Retinal pigment epithelial cell (primary cell): Measurements from ENCODE around the gene FUBP3.

Experiments used
- DNase-seq: peaks from one replicate; pipeline ENCODE4 v3.0.0-alpha.2; 2010; ENCODE audit warnings: low read depth
- H3K4me3 ChIP-seq: 2 replicates; pipeline ENCODE4 v1.5.1; 2011; ENCODE audit warnings: mild to moderate bottlenecking, low read length, control low read depth, moderate library complexity
- CTCF ChIP-seq: conservative IDR thresholded peaks from 2 replicates; pipeline ENCODE4 v1.5.1; 2011; ENCODE audit warnings: low read depth, low read length, control low read depth, inconsistent platforms

FUBP3 gene

DNA sequence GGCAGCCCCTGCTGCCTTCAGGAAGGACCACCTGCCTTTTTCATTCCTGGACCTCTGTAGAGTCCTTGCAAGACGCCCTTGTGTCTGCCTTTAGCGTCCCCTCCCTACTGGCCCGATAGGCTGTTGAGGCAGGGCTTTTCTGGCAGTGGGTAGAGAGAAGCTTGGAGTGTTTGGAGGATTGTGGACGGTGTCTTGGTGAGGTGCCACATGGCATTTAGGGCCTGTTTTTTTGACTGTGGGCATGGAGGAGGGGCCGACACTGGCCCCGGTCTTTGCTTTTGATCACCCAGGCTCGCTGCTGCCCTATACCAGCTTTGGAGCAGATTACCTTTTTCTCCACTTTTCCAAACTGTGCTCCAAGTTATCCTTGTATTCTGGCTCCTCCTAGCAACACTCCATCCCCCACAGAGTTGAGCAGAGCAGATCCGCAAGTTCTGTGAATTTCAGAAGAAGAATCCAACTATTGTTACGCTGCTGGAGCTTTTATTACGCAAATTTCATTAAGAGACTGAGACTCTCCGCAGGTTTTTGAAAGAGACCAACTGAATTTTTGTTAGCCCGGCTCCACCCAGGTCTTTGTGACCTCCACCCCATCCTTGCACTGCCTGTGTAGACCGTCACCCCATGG is 50.2 kb downstream of the FUBP3 start:
- DNase-seq, result no peak
- H3K4me3 ChIP-seq, result no peak overlapping the region
- no peak for TF ChIP-seq CTCF

GRCh38 chr9:130630071-130630450 is 50.7 kb downstream of the FUBP3 start:
- no peak for TF ChIP-seq CTCF
- DNase-seq, result no peak

DNA sequence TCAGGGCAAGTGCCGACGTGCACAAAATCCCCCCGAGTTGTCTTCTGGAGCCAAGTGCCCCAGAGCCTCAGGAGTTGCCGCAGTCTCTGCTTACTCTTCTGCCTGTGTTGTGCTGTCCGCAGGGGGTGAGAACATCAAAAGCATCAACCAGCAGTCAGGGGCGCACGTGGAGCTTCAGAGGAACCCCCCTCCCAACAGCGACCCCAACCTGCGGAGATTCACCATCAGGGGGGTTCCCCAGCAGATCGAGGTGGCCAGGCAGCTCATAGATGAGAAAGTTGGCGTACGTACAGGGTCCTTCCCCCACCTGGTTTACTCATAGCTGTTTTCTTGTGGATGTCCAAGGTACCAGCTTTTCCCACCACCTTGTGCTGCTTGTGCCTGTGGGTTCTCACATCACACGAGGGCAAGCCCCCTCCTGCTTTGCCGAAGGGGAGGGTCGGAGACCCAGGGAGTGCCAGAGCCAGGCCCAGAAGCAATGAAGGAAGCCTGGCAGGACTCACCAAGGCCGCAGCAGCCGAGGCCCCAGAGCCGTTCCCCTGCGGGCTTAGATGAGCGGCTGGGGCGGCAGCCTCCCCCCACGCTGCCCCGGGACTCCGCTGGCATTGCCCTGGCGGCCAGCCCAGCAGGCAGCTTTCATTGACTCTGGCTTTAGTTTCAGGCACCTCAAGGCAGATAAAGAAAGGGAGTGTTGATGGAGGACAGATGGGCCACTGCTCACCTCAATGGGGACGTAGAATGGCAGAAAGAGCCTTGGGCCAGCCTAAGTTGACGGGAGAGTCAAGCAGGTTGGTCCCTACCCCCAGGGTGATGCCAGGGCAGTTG is 51.3 kb downstream of the FUBP3 start:
- TF ChIP-seq CTCF, result no peak
- H3K4me3 ChIP-seq, result no peak overlapping the region
- DNase-seq, result no peak

More at GRCh38 chr9:130630071-130630450, 50.7 kb downstream of the FUBP3 start:
- H3K4me3 ChIP-seq, result no peak overlapping the region

GRCh38 chr9:130631331-130632080 is 52.1 kb downstream of the FUBP3 start:
- TF ChIP-seq CTCF, result no peak
- no peak for DNase-seq
- H3K4me3 ChIP-seq, result no peak overlapping the region

- no peak for TF ChIP-seq CTCF
- no peak for DNase-seq
- H3K4me3 ChIP-seq, result no peak overlapping the region
These were observed 52.8 kb downstream of the FUBP3 start for GRCh38 chr9:130632081-130632710.

- H3K4me3 ChIP-seq, result no peak overlapping the region
- DNase-seq, result no peak
- no peak for TF ChIP-seq CTCF
These were observed 53.5 kb downstream of the FUBP3 start for GRCh38 chr9:130632841-130633240.
